Upper lobe of right lung (tissue), 1 donor: ENCODE measurements around the gene DDX41. TPM values are rescaled to one million over a fixed set of nuclear protein-coding genes. Genes with fewer than 3 reads are reported as not detected.

Source experiments
- ATAC-seq: fragments of 200-7000 bp; cut with Tn5 transposase; one replicate; pipeline ENCODE4 v1.9.1; 2020; ENCODE audit warnings: mild to moderate bottlenecking, moderate library complexity
- DNase-seq: peaks from one replicate; pipeline ENCODE4 v3.0.0-alpha.2; 2020
- H3K27ac ChIP-seq: fragments of 200-600 bp; one replicate; pipeline ENCODE4 v1.8.0; 2022
- H3K27me3 ChIP-seq: fragments of 200-600 bp; one replicate; pipeline ENCODE4 v1.8.0; 2022; ENCODE audit warnings: mild to moderate bottlenecking
- H3K36me3 ChIP-seq: fragments of 200-600 bp; one replicate; pipeline ENCODE4 v1.8.0; 2022
- H3K4me1 ChIP-seq: fragments of 200-600 bp; one replicate; pipeline ENCODE4 v1.8.0; 2022
- H3K4me3 ChIP-seq: fragments of 200-600 bp; one replicate; pipeline ENCODE4 v1.8.0; 2022; ENCODE audit warnings: mild to moderate bottlenecking
- H3K9me3 ChIP-seq: fragments of 200-600 bp; one replicate; pipeline ENCODE4 v1.8.0; 2022
- CTCF ChIP-seq: fragments of 200-600 bp; IDR thresholded peaks from one replicate; pipeline ENCODE4 v1.8.0; 2022; ENCODE audit warnings: antibody characterized with exemption
- intact Hi-C: fragments of 100-400 bp; cut with DNase I; formaldehyde crosslinking; loops from one replicate; pipeline ENCODE4 v1.11.0; 2022
- total RNA-seq: library from RNA; stranded (reverse); fragmentation: NEBNext Ultra II Directional; extraction: Animal tissue kit (Norgen Biotek cat#: 25700); gene quantifications from one replicate; pipeline ENCODE4 v1.2.1, GENCODE V29; 2021
- donor health status: DM: no; HTN: yes; CAD: no; lungs with severe emphysema.

Gene DDX41
- total RNA-seq, 1 donor from 2014 or later, result 61.6 TPM

DNA sequence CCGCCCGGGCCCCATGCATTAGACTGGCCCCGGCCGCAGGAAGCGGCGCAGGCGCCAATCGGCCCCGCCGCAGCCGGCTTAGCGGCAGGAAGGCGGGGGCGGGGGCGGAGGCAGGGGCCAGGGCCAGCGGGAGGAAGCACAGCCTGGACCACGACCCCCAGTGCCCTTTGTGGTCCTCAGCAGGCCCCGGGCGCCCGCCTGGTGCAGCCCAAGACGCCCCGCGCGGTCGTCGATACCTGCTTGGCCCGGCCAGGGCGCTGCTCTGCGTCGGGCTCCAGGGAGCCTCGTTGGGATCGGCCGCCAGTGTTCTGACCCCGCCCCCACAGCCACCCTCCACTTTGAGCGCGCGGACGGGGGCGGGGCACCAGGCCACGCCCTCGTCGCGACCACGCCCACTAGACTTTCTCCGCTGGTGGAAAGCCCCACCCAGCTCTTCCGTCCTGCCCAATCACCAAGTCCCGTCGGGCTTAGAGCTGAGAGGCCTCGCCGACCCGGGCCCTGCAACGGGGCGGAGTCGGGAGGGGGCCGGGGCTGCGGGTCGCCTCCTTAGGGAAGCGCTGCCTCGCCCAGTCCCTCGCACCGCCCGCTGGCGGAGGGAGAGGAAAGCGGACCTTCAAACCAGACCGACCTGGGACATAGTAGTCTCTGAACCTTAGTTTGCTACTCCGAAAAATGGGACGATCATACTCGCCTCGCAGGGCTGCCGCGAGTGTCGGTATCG lies 19.3 kb downstream of the DDX41 start, which contains the start of gene PDLIM7:
TSS of gene PDLIM7 (minus strand) at position 313 of the 721 bp plus-strand sequence. CDS start 1,092 bp downstream, outside the sequence.
- DNase-seq (peak; percentile 97), ATAC-seq (peak; percentile 93)
- TF ChIP-seq CTCF, result peak; percentile 13
- H3K4me3 ChIP-seq, result peak within 1 kb of the TSS; percentile 75
- no peaks in the 10 kb centered on the region for H3K27me3 ChIP-seq
- peak within 1 kb of the TSS; percentile 81 for H3K27ac ChIP-seq
- no peaks in the 10 kb centered on the region for H3K9me3 ChIP-seq
- H3K36me3 ChIP-seq, result no peaks in the 10 kb centered on the region
- intact Hi-C loops, result no loop called here
- H3K4me1 ChIP-seq, result peaks cover 51% of the 10 kb centered on the region

DNA sequence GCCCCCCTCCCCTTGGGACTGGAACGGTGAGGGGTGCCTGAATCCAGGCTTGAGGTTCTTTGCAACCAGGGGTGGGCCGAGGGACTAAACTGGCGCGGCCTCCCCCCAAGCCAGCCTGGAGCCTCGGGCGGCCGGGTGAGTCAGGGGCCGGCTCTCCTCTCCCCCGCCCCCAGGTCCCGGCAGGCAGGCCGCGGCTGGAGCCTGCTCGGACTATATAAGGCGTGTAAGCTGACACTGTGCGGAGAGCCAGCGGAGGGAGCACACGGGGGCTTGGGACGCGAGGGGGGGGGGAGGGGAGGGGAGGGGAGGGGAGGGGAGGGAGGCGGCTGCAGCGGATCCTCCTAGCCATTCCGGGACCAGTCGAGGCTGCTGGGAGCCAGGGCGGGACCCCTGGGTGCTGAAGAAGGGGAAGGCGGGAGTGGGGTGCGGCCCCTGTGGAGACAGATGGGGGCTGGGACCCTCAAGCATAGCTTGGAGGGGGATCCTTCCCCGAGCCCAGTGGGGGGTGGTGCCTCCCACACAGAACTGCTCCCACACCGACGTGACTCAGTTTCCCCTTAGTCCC lies 20.0 kb downstream of the DDX41 start:
- Histone ChIP-seq H3K4me1 (peaks cover 51% of the 10 kb centered on the region), H3K27me3 (no peaks in the 10 kb centered on the region), H3K9me3 (no peaks in the 10 kb centered on the region), H3K36me3 (no peaks in the 10 kb centered on the region), H3K4me3 (peak overlapping the region; percentile 75), H3K27ac (peak overlapping the region; percentile 81)
- DNase-seq (peak; percentile 76), ATAC-seq (peak; percentile 2)
- no peak for TF ChIP-seq CTCF
- intact Hi-C loops, result no loop called here

- peak overlapping the region; percentile 81 for H3K27ac ChIP-seq
- H3K36me3 ChIP-seq, result no peaks in the 10 kb centered on the region
- peak; percentile 27 for TF ChIP-seq CTCF
- peak overlapping the region; percentile 75 for H3K4me3 ChIP-seq
- ATAC-seq, result no peak
- no peaks in the 10 kb centered on the region for H3K27me3 ChIP-seq
- DNase-seq, result peak; percentile 65
- intact Hi-C loops, result no loop called here
- H3K9me3 ChIP-seq, result no peaks in the 10 kb centered on the region
- peaks cover 51% of the 10 kb centered on the region for H3K4me1 ChIP-seq
These were observed 20.6 kb downstream of the DDX41 start for GRCh38 chr5:177496070-177496726.

GRCh38 chr5:177495243-177496060 lies 21.3 kb downstream of the DDX41 start:
- Histone ChIP-seq H3K27ac (peak overlapping the region; percentile 81), H3K36me3 (peaks cover 6% of the 10 kb centered on the region), H3K27me3 (no peaks in the 10 kb centered on the region), H3K9me3 (no peaks in the 10 kb centered on the region), H3K4me1 (peaks cover 47% of the 10 kb centered on the region), H3K4me3 (peak overlapping the region; percentile 75)
- peak; percentile 72 for DNase-seq
- intact Hi-C loops, result no loop called here
- ATAC-seq, result no peak
- TF ChIP-seq CTCF, result peak; percentile 1

- H3K36me3 ChIP-seq, result peaks cover 14% of the 10 kb centered on the region
- peak overlapping the region; percentile 75 for H3K4me3 ChIP-seq
- H3K27me3 ChIP-seq, result no peaks in the 10 kb centered on the region
- no peaks in the 10 kb centered on the region for H3K9me3 ChIP-seq
- peak; percentile 35 for ATAC-seq
- H3K4me1 ChIP-seq, result peaks cover 47% of the 10 kb centered on the region
- intact Hi-C loops, result no loop called here
- H3K27ac ChIP-seq, result peak overlapping the region; percentile 81
- DNase-seq, result peak; percentile 74
- TF ChIP-seq CTCF, result peak; percentile 30
These were observed 22.2 kb downstream of the DDX41 start for GRCh38 chr5:177494346-177495195.
